HG03460 (cell line): Measurements from ENCODE around the gene ZNF629.
A peak's percentile ranks its signal among the peaks of the same experiment; 100 is the strongest.
"Not testable (repeated sequence)": the region's sequence is repeated elsewhere in the genome, so short reads cannot be mapped to it uniquely, and the experiment has no call there.

Experiments
- ATAC-seq: cut with Tn5 transposase; IDR thresholded peaks from one replicate; pipeline ENCODE4 v1.9.1; 2021; ENCODE audit not compliant: unreplicated experiment

ZNF629 gene

DNA sequence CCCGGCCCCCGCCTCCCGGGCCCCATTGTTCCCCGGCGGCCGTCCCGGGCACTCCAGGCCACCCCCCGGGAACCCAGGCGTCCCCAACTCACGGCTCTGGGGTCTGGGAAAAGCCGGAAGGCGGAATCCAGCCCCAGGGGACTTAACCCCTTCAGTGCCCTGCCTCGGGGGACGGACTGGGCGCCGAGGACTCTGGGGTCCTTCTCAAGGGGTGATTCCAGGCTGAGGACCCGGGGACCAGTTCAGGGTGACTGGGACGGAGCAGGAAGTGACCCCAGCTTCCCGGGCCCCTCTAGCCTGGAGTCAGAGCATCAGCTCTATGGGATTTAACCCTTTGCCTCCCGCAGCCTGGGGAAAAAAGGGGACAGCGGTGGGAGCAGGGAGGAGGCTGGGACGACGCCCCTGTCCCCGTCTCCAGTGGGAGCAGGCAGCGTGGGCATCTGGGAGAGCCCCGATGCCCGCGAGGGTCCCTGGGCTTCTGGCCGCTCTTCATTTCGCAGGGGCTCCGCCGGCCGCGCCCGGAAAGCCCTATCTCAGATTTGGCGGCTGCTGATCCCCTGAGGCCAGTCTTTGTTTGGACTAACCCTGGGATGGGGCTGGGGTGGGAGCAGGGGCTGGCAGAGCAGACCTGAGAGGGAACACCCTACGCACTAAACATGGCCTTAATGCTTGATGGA lies at the start of gene ZNF629:
Gene ZNF629 (minus strand): TSS at position 270 of the 677 bp plus-strand sequence. CDS start 2,723 bp downstream, outside the sequence.
- ATAC-seq: no peak

GRCh38 chr16:30834130-30834740 lies 47.2 kb upstream of the ZNF629 start:
- ATAC-seq: no peak

- no peak for ATAC-seq
Measured at GRCh38 chr16:30830072-30830417, 43.0 kb upstream of the ZNF629 start.

DNA sequence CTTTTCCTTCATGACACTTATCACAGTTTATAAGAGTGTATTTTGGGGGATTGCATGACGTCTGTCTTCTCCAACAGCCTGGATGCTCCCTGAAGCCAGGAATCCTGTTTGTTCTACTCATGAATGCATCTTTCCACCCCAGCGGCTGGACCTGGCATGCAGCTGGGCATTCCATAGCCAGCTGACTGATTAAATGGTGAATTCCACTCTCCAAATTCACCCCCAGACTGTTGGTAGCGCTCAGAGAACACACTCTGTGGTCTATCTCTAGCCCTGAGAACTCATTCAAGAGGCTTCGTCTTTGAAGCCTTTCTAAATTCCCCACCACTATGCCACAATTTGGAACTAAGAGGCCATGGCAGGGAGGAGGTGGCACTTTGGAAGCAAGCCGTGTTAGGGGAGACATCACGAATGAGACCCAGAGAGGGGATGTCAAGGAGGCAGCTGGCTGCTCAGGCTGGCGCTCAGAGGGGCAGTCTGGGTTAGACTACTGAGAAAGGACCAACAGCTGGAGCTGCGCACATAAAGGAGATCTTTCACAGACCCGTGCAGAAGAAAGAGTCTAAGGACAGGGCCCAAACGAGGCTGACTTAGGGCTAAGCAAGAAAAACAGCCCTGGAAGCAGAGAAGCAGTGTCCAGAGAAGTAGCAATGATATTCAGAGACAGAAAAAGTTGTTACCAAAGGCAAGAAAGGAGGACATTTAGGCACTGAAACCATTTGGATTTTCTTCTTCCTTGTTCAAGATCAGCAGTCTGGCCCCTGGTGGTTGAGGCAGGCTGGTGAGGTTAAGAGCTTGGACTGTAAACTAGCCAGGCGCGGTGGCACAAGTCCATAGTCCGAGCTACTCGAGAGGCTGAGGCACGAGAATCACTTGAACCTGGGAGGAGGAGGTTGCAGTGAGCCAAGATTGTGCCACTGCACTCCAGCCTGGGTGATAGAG lies 42.4 kb upstream of the ZNF629 start:
- ATAC-seq: no peak

- ATAC-seq: no peak
Measured at GRCh38 chr16:30821891-30822290, 34.9 kb upstream of the ZNF629 start.

- ATAC-seq: not testable (repeated sequence)
Measured at GRCh38 chr16:30821441-30821840, 34.4 kb upstream of the ZNF629 start.

DNA sequence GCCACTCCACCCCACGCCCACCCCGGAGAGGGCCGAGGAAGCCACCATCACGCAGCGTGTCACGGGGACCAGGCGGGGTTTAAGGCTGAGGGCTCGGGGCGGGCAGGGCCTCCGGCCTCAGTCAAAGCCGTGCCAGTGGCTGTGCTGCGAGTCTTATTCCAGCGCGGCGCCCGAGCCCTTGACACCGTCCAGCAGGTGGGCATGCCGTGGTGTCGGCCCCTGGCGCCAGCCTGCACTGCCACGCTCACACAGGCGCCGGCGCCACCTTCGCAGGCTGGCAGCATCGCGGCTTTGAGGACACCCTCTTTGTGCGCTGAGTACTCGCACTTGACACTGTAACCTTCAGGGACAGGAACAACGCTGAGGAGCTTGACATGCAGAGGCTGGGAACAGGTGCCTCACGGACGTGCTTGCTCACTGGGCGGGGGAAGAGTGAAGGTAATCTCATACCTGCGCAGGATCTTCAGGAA lies 34.0 kb upstream of the ZNF629 start:
- ATAC-seq: no peak

GRCh38 chr16:30816769-30817168 lies 29.8 kb upstream of the ZNF629 start:
- no peak for ATAC-seq

DNA sequence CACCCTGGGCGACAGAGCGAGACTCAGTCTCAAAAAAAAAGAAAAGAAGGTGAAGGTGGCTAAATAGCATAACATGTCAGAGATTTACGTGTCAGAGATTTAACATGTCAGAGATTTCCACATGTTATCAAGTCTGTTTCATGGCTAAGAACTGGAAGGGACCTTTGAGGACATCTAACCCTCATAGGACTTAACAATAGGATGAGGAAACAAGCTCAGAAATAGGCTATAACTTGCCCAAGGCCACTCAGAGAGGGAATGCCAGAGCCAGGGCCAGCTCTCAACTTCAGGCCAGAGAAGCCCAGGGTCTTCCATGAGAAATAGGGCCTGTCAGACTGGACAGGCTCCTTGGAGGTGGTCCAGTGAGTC lies 26.8 kb upstream of the ZNF629 start:
- no peak for ATAC-seq

DNA sequence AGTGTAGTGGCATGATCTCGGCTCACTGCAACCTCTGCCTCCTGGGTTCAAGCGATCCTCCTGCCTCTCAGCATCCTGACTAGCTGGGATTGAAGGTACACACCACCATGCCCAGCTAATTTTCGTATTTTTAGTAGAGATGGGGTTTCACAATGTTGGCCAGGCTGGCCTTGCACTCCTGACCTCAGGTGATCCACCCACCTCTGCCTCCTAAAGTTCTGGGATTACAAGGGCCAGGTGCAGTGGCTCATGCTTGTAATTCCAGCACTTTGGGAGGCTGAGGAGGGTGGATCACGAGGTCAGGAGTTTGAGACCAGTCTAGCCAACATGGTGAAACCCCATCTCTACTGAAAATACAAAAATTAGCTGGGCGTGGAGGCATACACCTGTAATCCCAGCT lies 22.7 kb upstream of the ZNF629 start:
- not testable (repeated sequence) for ATAC-seq

DNA sequence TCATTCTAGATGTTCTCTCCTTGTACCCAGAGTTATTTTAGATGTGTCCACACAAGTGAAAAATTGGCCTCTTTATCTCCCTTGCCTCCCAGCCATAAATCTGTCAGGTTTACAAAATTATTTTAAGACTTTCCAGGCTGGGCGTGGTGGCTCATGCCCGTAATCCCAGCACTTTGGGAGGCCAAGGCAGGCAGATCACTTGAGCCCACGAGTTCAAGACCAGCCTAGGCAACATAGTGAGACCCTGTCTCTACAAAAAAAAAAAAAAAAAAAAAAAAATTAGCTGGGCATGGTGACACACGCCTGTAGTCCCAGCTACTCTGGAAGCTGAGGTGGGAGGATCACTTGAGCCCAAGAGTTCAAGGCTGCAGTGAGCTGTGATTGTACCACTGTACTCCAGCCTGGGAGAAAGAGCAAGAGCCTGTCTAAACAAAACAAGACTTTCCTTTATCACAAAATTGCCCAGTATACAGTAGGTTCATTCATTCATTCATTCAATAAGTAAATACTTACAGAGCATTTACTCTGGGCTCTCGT lies 22.0 kb upstream of the ZNF629 start:
- not testable (repeated sequence) for ATAC-seq

- no peak for ATAC-seq
Measured at GRCh38 chr16:30808146-30808545, 21.1 kb upstream of the ZNF629 start.

GRCh38 chr16:30805370-30806169 lies 18.6 kb upstream of the ZNF629 start:
- peak; percentile 46 for ATAC-seq

DNA sequence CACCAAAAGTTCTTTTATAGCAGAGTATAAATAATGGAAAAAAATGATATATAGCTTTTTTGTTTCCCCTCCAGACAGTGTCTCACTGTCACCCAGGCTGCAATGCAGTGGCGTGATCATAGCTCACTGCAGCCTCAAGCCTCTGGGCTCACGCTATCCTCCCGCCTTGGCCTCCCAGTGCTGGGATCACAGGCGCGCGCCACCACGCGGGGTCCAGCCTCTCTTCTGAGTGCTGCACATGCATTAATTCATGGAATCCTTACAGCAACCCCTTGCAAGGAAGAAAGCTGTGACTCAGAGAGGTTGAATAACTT lies 18.0 kb upstream of the ZNF629 start:
- ATAC-seq: no peak

DNA sequence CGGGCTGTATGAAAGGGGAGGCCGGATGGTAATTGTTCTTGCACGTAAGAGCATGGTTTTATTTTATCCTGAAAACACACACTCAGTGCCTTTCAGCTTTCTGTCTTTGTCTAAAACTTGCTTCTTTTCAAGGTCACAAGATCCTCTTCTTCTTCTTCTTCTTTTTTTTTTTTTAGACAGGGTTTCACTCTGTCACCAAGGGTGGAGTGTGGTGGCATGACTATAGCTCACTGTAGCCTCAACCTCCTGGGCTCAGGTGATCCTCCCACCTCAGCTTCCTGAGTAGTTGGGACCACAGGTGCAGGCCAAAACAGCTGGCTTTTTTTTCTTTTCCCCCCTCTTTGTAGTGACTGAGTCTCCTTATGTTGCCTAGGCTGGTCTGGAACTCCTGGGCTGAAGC lies 15.9 kb upstream of the ZNF629 start:
- ATAC-seq: no peak

- no peak for ATAC-seq
Measured at GRCh38 chr16:30797670-30798309, 10.8 kb upstream of the ZNF629 start.

DNA sequence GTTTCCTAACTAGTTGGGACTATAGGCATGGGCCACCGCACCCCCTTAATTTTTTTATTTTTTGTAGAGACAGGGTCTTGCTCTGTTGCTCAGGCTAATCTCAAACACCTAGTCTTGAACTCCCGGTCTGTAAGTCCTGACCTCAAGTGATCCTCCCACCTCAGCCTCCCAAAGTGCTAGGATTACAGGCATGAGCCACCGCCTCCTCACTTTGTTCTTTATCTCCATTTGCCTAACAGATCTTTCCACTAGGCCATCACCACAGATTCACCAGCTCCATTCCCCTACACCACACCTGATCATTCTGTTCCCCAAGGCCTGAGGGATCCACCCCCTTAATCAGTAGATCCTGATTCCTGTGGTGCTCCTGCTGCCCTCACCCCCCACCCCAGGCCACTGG lies 7.6 kb upstream of the ZNF629 start:
- no peak for ATAC-seq

DNA sequence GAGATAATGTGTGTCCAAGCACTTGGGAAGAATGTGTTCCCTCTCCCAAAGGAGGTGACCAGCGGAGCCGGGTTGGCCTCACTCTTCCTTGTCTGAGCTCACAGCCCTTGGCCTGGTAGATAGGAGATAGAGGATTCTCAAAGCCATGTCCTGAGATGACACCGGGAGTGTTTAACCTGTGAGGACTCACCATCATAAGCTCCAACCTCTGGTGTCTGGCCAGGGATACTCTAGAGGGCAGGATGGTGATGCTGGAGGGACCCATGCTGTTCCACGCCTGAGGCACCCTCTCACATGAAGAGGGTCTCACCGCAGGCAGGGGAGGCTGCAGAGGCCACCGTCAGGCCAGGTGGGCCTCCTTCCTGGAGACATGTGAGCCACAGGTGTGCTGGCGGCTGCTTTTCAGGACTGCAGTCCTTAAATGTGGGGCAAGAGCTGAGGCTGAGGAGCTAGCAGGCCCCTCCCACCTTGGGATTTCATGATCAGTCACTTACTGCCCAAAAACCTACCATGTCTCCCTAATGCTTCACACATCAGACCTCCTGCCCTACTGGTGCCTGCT lies 6.6 kb upstream of the ZNF629 start:
- no peak for ATAC-seq

DNA sequence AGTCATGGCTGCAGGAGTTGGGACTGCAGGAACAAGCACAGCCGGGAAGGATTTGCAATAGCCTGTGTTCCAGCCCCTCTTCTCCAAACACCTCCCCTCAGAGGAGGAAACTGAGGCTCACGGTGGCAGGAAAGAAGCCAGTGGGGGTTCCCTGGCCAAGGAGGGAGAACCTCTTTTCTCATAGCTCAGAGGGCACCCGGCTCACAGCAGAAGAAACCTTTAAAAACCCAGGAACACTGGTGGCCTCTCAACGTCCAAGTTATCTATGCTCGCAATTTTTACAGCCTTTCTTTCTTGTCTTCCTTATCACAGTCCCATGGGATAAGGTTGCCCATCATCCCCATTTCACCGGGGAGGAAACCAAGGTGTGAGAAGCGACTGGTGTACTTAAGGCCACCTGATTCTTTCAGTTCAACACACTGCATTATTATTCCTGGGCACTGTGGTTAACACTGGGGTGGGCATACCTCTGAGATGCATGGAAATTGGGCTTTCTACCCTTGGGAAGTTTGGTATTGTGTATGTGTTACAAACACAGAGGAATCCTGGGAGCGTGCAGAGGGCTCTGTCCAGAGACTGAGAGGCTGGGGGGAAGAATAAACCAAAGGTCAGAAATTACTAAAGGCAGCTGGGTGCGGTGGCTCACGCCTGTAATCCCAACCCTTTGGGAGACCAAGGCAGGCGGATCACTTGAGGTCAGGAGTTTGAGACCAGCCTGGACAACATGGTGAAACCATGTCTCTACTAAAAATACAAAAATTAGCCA lies 791 bp upstream of the ZNF629 start:
- ATAC-seq: no peak
